HepG2 (cell line): ENCODE measurements around the gene UBXN2A. TPM values are rescaled to one million over a fixed set of nuclear protein-coding genes. Genes with fewer than 3 reads are reported as not detected.

Experiments used
- ATF7-NPFF ChIP-seq: sonication (generic); formaldehyde crosslinking; IDR thresholded peaks from 2 replicates; pipeline ENCODE4 v1.8.1; 2023; ENCODE audit warnings: mild to moderate bottlenecking, low read depth, missing genetic modification reagents, moderate library complexity
- BCLAF1 ChIP-seq: fragments of 450-650 bp; IDR thresholded peaks from 2 replicates; pipeline ENCODE4 v1.6.1; 2017; ENCODE audit warnings: mild to moderate bottlenecking
- CEBPB ChIP-seq: IDR thresholded peaks from 2 replicates; pipeline ENCODE4 v1.6.1; 2011; ENCODE audit warnings: low read depth, low read length, improper control_type of control experiment, borderline replicate concordance
- CHD2 ChIP-seq: IDR thresholded peaks from 2 replicates; pipeline ENCODE4 v1.6.1; 2011; ENCODE audit warnings: low read depth, low read length, improper control_type of control experiment
- DR1 ChIP-seq: sonication (generic); formaldehyde crosslinking; IDR thresholded peaks from 2 replicates; pipeline ENCODE4 v1.8.0; 2021; ENCODE audit warnings: mild to moderate bottlenecking, missing genetic modification reagents, inconsistent platforms
- EP300 ChIP-seq, 3 experiments: sonication (generic) in 1 of 3; formaldehyde crosslinking in 1 of 3; IDR thresholded peaks; 2 replicates each; pipeline versions ENCODE4 v1.5.1 to v1.6.1; 2011 to 2020; ENCODE audit warnings: low read depth in 2 of 3, low read length in 2 of 3, borderline replicate concordance in 1 of 3, improper control_type of control experiment in 1 of 3, mild to moderate bottlenecking in 1 of 3, missing genetic modification reagents in 1 of 3, moderate library complexity in 1 of 3
- FOSL2 ChIP-seq: sonication (generic); formaldehyde crosslinking; IDR thresholded peaks from 2 replicates; pipeline ENCODE4 v1.4.0; 2020; ENCODE audit warnings: missing genetic modification reagents
- FOXO1 ChIP-seq: sonication (generic); formaldehyde crosslinking; IDR thresholded peaks from 2 replicates; pipeline ENCODE4 v1.4.0; 2020; ENCODE audit warnings: missing genetic modification reagents
- IRX3 ChIP-seq: sonication (generic); formaldehyde crosslinking; IDR thresholded peaks from 2 replicates; pipeline ENCODE4 v1.8.1; 2023; ENCODE audit warnings: mild to moderate bottlenecking, low read depth, missing genetic modification reagents, borderline replicate concordance
- JUNB ChIP-seq: sonication (generic); formaldehyde crosslinking; IDR thresholded peaks from 2 replicates; pipeline ENCODE4 v1.8.0; 2022; ENCODE audit warnings: missing genetic modification reagents, mild to moderate bottlenecking, borderline replicate concordance
- KLF16 ChIP-seq, 2 experiments: sonication (generic) in 1 of 2; formaldehyde crosslinking in 1 of 2; IDR thresholded peaks; 2 replicates each; pipeline versions ENCODE4 v1.6.1 to v1.8.0; 2016 to 2023; ENCODE audit warnings: missing genetic modification reagents in 2 of 2, missing compliant biosample characterization in 1 of 2
- MTA3 ChIP-seq: sonication (generic); formaldehyde crosslinking; IDR thresholded peaks from 2 replicates; pipeline ENCODE4 v1.4.0; 2020; ENCODE audit warnings: missing genetic modification reagents
- NKX3-1 ChIP-seq: sonication (generic); formaldehyde crosslinking; IDR thresholded peaks from 2 replicates; pipeline ENCODE4 v1.5.0; 2020; ENCODE audit warnings: missing genetic modification reagents
- SOX6 ChIP-seq, 2 experiments: fragments of 450-650 bp in 1 of 2; sonication (generic) in 1 of 2; formaldehyde crosslinking in 1 of 2; IDR thresholded peaks; 2 replicates each; pipeline versions ENCODE4 v1.4.0 to v1.6.1; 2017 to 2020; ENCODE audit warnings: antibody characterized with exemption in 1 of 2, mild to moderate bottlenecking in 1 of 2, missing genetic modification reagents in 1 of 2
- SP5 ChIP-seq: IDR thresholded peaks from 2 replicates; pipeline ENCODE4 v1.6.1; 2016; ENCODE audit warnings: low read depth, borderline replicate concordance
- TEAD3 ChIP-seq: optimal IDR thresholded peaks from 2 replicates; pipeline ENCODE3; 2016; ENCODE audit warnings: borderline replicate concordance
- ZBTB7A ChIP-seq: sonication (generic); formaldehyde crosslinking; IDR thresholded peaks from 2 replicates; pipeline ENCODE4 v1.8.0; 2022; ENCODE audit warnings: mild to moderate bottlenecking, missing genetic modification reagents
- ZNF280D ChIP-seq: sonication (generic); formaldehyde crosslinking; IDR thresholded peaks from 2 replicates; pipeline ENCODE4 v1.5.1; 2020; ENCODE audit warnings: mild to moderate bottlenecking, missing genetic modification reagents
- ZNF501 ChIP-seq: sonication (generic); formaldehyde crosslinking; IDR thresholded peaks from 2 replicates; pipeline ENCODE4 v1.5.1; 2020; ENCODE audit warnings: mild to moderate bottlenecking, moderate library complexity, missing genetic modification reagents
- ZNF549 ChIP-seq: sonication (generic); formaldehyde crosslinking; IDR thresholded peaks from 2 replicates; pipeline ENCODE4 v1.5.0; 2020; ENCODE audit warnings: missing genetic modification reagents
- ZNF570 ChIP-seq: sonication (generic); formaldehyde crosslinking; IDR thresholded peaks from 2 replicates; pipeline ENCODE4 v1.4.0; 2020; ENCODE audit warnings: mild to moderate bottlenecking, missing genetic modification reagents, borderline replicate concordance
- ZNF790 ChIP-seq: sonication (generic); formaldehyde crosslinking; IDR thresholded peaks from 2 replicates; pipeline ENCODE4 v1.8.0; 2022; ENCODE audit warnings: missing genetic modification reagents, mild to moderate bottlenecking, borderline replicate concordance
- ZSCAN5A ChIP-seq: sonication (generic); formaldehyde crosslinking; IDR thresholded peaks from 2 replicates; pipeline ENCODE4 v1.8.0; 2022; ENCODE audit warnings: mild to moderate bottlenecking, missing genetic modification reagents, borderline replicate concordance
- polyA plus RNA-seq, 8 experiments: library from polyadenylated mRNA; depleted of rRNA in 3 of 8; stranded (reverse) in 7 of 8; unstranded in 1 of 8; fragments of >200 nt; fragmentation: Illumina TruSeq in 4 of 8; extraction: Trizol in 4 of 8; gene quantifications; 2 replicates each; pipeline versions ENCODE4 v1.2.1 to v1.2.3, GENCODE V29; 2011 to 2016; ENCODE audit warnings: low read depth in 4 of 8, missing spikeins in 1 of 8, mixed read lengths in 1 of 8; ENCODE audit not compliant: insufficient read depth in 1 of 8
- total RNA-seq, 5 experiments: library from RNA; depleted of rRNA; stranded (reverse); fragments of >200 nt; fragmentation: Illumina TruSeq; extraction: Trizol; gene quantifications; 2 replicates each; pipeline ENCODE4 v1.2.3, GENCODE V29; 2016; ENCODE audit warnings: low read depth in 1 of 5

Gene UBXN2A
- total and polyA plus RNA-seq, 2 of the 13 experiments (the other 11 are each of a cell fraction or from before 2014, with no cell fraction given), result 8.3 to 20.9 TPM

DNA sequence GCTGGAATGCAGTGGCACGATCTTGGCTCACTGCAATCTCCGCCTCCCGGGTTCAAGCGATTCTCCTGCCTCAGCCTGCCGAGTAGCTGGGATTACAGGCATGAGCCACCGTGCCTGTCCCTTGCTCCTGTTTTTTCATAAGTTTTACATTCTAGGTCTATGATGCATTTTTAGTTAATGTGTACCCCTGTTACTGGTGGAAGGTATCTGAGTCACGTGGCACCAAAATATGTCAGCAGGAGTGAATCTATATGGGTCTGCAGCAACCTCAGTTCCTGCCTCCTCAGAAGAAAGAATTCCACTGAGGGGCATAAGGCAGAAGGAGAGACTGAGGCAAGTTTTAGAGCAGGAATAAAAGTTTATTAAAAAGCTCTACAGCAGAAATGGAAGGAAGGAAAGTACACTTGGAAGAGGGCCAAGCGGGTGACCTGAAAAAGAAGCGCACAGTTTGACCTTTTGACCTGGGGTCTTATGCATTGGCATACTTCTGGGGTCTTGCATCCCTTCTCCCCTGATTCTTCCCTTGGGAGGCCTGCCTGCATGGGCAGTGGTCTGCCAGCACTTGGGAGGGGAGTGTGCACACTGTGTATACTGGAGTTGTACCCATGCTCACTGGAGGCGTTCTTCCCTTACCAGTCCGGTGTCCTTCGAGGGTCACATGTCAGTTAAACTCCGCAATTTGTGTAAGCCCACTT is 68.6 kb downstream of the UBXN2A start (continued):
- no peak for TF ChIP-seq ZNF280D (CRISPR knock-in tag)
- no peak for TF ChIP-seq DR1
- no peak for TF ChIP-seq ZNF790 (CRISPR knock-in tag)
- peak; percentile 40 for TF ChIP-seq TEAD3
- TF ChIP-seq CHD2, result no peak
- no peak for TF ChIP-seq IRX3 (CRISPR knock-in tag)
- TF ChIP-seq KLF16 (CRISPR knock-in tag; IDR thresholded peaks at IDR 0.05), result no peak
- no peak for TF ChIP-seq MTA3 (CRISPR knock-in tag)
- TF ChIP-seq JUNB (CRISPR knock-in tag), result no peak
- 0 out of 2 replicates have a peak, but pooled peaks have one; percentile 55 for TF ChIP-seq ZBTB7A (CRISPR knock-in tag)
- no peak for TF ChIP-seq BCLAF1
- TF ChIP-seq ZNF570, result no peak
- TF ChIP-seq NKX3-1 (CRISPR knock-in tag), result no peak
- TF ChIP-seq FOXO1 (CRISPR knock-in tag), result no peak
- TF ChIP-seq ZNF501 (CRISPR knock-in tag), result no peak
- TF ChIP-seq SOX6 (IDR thresholded peaks at IDR 0.05), result no peak
- no peak for TF ChIP-seq SOX6 (CRISPR knock-in tag; IDR thresholded peaks at IDR 0.05)
- TF ChIP-seq ATF7-NPFF (CRISPR knock-in tag), result no peak
- no peak for TF ChIP-seq CEBPB
- TF ChIP-seq EP300 (IDR thresholded peaks at IDR 0.05; ENCODE audit: low read depth in 2 of 2, low read length in 2 of 2), result no peak
- TF ChIP-seq EP300 (CRISPR knock-in tag; IDR thresholded peaks at IDR 0.05; ENCODE audit: borderline replicate concordance), result no peak
- TF ChIP-seq SP5 (CRISPR knock-in tag), result no peak
- no peak for TF ChIP-seq FOSL2 (CRISPR knock-in tag)
- TF ChIP-seq ZSCAN5A (CRISPR knock-in tag), result no peak
- no peak for TF ChIP-seq ZNF549 (CRISPR knock-in tag)
